Kidney (tissue), 14 donors: Measurements from ENCODE around the gene EMC1. TPM values are rescaled to one million over a fixed set of nuclear protein-coding genes. Genes with fewer than 3 reads are reported as not detected.

Experiments used
- DNase-seq, 5 donors: peaks; one replicate each; pipeline ENCODE4 v3.0.0-alpha.2; 2013 to 2020
- FAIRE-seq: peaks from 2 replicates; lab custom pipeline; 2012; peaks lifted over from hg19 to GRCh38; lab: Jason Lieb, UNC
- H3K27ac ChIP-seq, 2 donors: one replicate each; pipeline ENCODE4 v1.7.0; 2013; ENCODE audit warnings: low read depth in 2 of 2, low read length in 2 of 2, inconsistent platforms in 1 of 2
- H3K27me3 ChIP-seq: one replicate; pipeline ENCODE4 v1.7.1; 2013; ENCODE audit warnings: low read length, inconsistent platforms; ENCODE audit not compliant: control insufficient read depth, insufficient read depth
- H3K36me3 ChIP-seq, 3 donors: one replicate each; pipeline versions ENCODE4 v1.7.0 to v1.7.1; 2013; ENCODE audit warnings: low read length in 3 of 3, control low read depth in 1 of 3, inconsistent platforms in 1 of 3; ENCODE audit not compliant: insufficient read depth in 3 of 3, control insufficient read depth in 2 of 3
- H3K4me1 ChIP-seq, 3 donors: one replicate each; pipeline versions ENCODE4 v1.7.0 to v1.7.1; 2013; ENCODE audit warnings: low read length in 3 of 3, inconsistent platforms in 1 of 3, low read depth in 1 of 3; ENCODE audit not compliant: control insufficient read depth in 2 of 3, insufficient read depth in 2 of 3
- H3K4me3 ChIP-seq, 3 donors: one replicate each; pipeline versions ENCODE4 v1.7.0 to v1.8.1; 2013; ENCODE audit warnings: low read length in 3 of 3, control low read depth in 1 of 3, inconsistent platforms in 1 of 3
- H3K9ac ChIP-seq, 3 donors: one replicate each; pipeline versions ENCODE4 v1.7.0 to v1.7.1; 2013; ENCODE audit warnings: low read length in 3 of 3, control low read depth in 1 of 3, inconsistent platforms in 1 of 3
- H3K9me3 ChIP-seq, 3 donors: one replicate each; pipeline versions ENCODE4 v1.7.0 to v1.7.1; 2013; ENCODE audit warnings: low read length in 3 of 3, control low read depth in 1 of 3, inconsistent platforms in 1 of 3; ENCODE audit not compliant: control insufficient read depth in 2 of 3, insufficient read depth in 1 of 3
- CTCF ChIP-seq: IDR thresholded peaks from 3 replicates; pipeline ENCODE4 v1.5.1; 2012; ENCODE audit warnings: mild to moderate bottlenecking, moderate library complexity, borderline replicate concordance; ENCODE audit not compliant: insufficient read depth; ENCODE audit errors: extremely low read depth
- intact Hi-C: fragments of 100-400 bp; cut with DNase I; formaldehyde crosslinking; loops from one replicate; pipeline ENCODE4 v1.11.1; 2022
- polyA plus RNA-seq: library from polyadenylated mRNA; stranded (reverse); fragments of 350-450 nt; fragmentation: Illumina TruSeq; extraction: RNeasy Lipid Tissue Mini Kit (QIAGEN cat#74804); gene quantifications from one replicate; pipeline ENCODE4 v1.2.3, GENCODE V29; 2014; ENCODE audit warnings: low read depth, low replicate concordance; ENCODE audit not compliant: insufficient read depth
- total RNA-seq: library from RNA; stranded (reverse); fragmentation: NEBNext Ultra II Directional; extraction: Animal tissue kit (Norgen Biotek cat#: 25700); gene quantifications from one replicate; pipeline ENCODE4 v1.2.1, GENCODE V29; 2021
- donor health status: control.
- donor health status: control.
- donor health status: control.
- donor health status: control.
- donor health status: control.
- donor health status: DM: yes; HTN: yes; CAD: no.
- donor health status: Normal renal cell carcinoma (clear cell type).

Gene EMC1
- total and polyA plus RNA-seq, 2 donors from 2014 or later: 14.7 to 42.0 TPM

GRCh38 chr1:19205403-19205802 lies 45.9 kb downstream of the EMC1 start:
- Histone ChIP-seq H3K4me1 (peaks cover 0 to 19% (median 13%) of the 10 kb centered on the region in 3 donors), H3K36me3 (peaks cover 0 to 11% (median 3%) of the 10 kb centered on the region in 3 donors), H3K27me3 (no peaks in the 10 kb centered on the region), H3K9ac (no peak overlapping the region), H3K27ac (no peak overlapping the region), H3K9me3 (no peaks in the 10 kb centered on the region), H3K4me3 (no peak overlapping the region)
- DNase-seq (no peak), FAIRE-seq (no peak)
- intact Hi-C loops: no loop called here
- TF ChIP-seq CTCF: no peak

- Histone ChIP-seq H3K36me3 (peaks cover 0 to 11% (median 3%) of the 10 kb centered on the region in 3 donors), H3K27ac (no peak overlapping the region), H3K27me3 (no peaks in the 10 kb centered on the region), H3K4me3 (no peak overlapping the region), H3K9ac (no peak overlapping the region), H3K9me3 (no peaks in the 10 kb centered on the region), H3K4me1 (peaks cover 0 to 19% (median 13%) of the 10 kb centered on the region in 3 donors)
- DNase-seq (no peak), FAIRE-seq (no peak)
- TF ChIP-seq CTCF: no peak
- intact Hi-C loops: no loop called here
These were observed 46.7 kb downstream of the EMC1 start for GRCh38 chr1:19204446-19205266.

- intact Hi-C loops: no loop called here
- FAIRE-seq: no peak
- no peaks in the 10 kb centered on the region for H3K27me3 ChIP-seq
- DNase-seq: no peak
- no peaks in the 10 kb centered on the region for H3K9me3 ChIP-seq
- H3K4me3 ChIP-seq: no peak overlapping the region
- no peak for TF ChIP-seq CTCF
- H3K9ac ChIP-seq: no peak overlapping the region
- peaks cover 0 to 23% (median 13%) of the 10 kb centered on the region in 3 donors for H3K36me3 ChIP-seq
- H3K27ac ChIP-seq: no peak overlapping the region
- peaks cover 0 to 19% (median 13%) of the 10 kb centered on the region in 3 donors for H3K4me1 ChIP-seq
These were observed 47.9 kb downstream of the EMC1 start for GRCh38 chr1:19203440-19203839.
